IMR-90 (cell line): Measurements from ENCODE around the gene PLA2G4A. TPM values are rescaled to one million over a fixed set of nuclear protein-coding genes. Genes with fewer than 3 reads are reported as not detected.

Experiments
- ATAC-seq: fragments of 200-7000 bp; cut with Tn5 transposase; 2 replicates; pipeline ENCODE4 v1.9.1; 2020; ENCODE audit warnings: low read depth, mild to moderate bottlenecking, moderate library complexity
- BruUV-seq: library from RNA; stranded (reverse); fragments of 400-500 nt; replicated peaks from 2 replicates; lab custom pipeline; 2021; lab: Mats Ljungman, UMichigan
- CTCF ChIA-PET: fragments of 300-600 bp; formaldehyde crosslinking; extraction: SDS; loops from one replicate; lab custom pipeline; 2021; ENCODE audit warnings: antibody characterized with exemption; lab: Yijun Ruan, JAX
- POLR2A ChIA-PET: fragments of 300-600 bp; sonication (Branson Sonifier 250); formaldehyde crosslinking; loops from one replicate; lab custom pipeline; 2022; ENCODE audit warnings: antibody characterized with exemption; ENCODE audit not compliant: unreplicated experiment; lab: Charles Lee
- DNase-seq: peaks from one replicate; pipeline ENCODE4 v3.0.0; 2013
- H2AFZ ChIP-seq: replicated peaks from 2 replicates; pipeline ENCODE3; 2013; ENCODE audit warnings: low read length, mild to moderate bottlenecking; ENCODE audit not compliant: poor library complexity
- H2AK5ac ChIP-seq: 2 replicates; pipeline ENCODE4 v1.6.1; 2013; ENCODE audit warnings: low read depth, low read length, inconsistent platforms
- H2AK9ac ChIP-seq: replicated peaks from 2 replicates; pipeline ENCODE3; 2013; ENCODE audit warnings: mild to moderate bottlenecking, low read depth, low read length, moderate library complexity; ENCODE audit not compliant: poor library complexity
- H2BK120ac ChIP-seq: 2 replicates; pipeline ENCODE4 v1.6.1; 2013; ENCODE audit warnings: low read depth, low read length, inconsistent platforms
- H2BK15ac ChIP-seq: 3 replicates; pipeline ENCODE4 v1.6.1; 2013; ENCODE audit warnings: low read depth, low read length, inconsistent platforms
- H2BK20ac ChIP-seq: 2 replicates; pipeline ENCODE4 v1.6.1; 2013; ENCODE audit warnings: low read depth, mild to moderate bottlenecking, inconsistent platforms, low read length, moderate library complexity
- H2BK5ac ChIP-seq: 2 replicates; pipeline ENCODE4 v1.6.1; 2013; ENCODE audit warnings: mild to moderate bottlenecking, low read depth, low read length, inconsistent platforms; ENCODE audit not compliant: poor library complexity, severe bottlenecking
- H3K14ac ChIP-seq: replicated peaks from 2 replicates; pipeline ENCODE4 v1.6.1; 2013; ENCODE audit warnings: low read depth, low read length, inconsistent platforms
- H3K18ac ChIP-seq: 2 replicates; pipeline ENCODE4 v1.6.1; 2013; ENCODE audit warnings: low read depth, low read length, control low read depth
- H3K23ac ChIP-seq: 2 replicates; pipeline ENCODE4 v1.6.1; 2013; ENCODE audit warnings: low read depth, low read length, inconsistent platforms
- H3K27ac ChIP-seq: 2 replicates; pipeline ENCODE4 v1.5.1; 2013; ENCODE audit warnings: mild to moderate bottlenecking, control low read depth, low read length; ENCODE audit not compliant: insufficient read depth
- H3K27me3 ChIP-seq: 2 replicates; pipeline ENCODE4 v1.6.1; 2013; ENCODE audit warnings: low read length; ENCODE audit not compliant: control insufficient read depth, insufficient read depth
- H3K36me3 ChIP-seq: 2 replicates; pipeline ENCODE4 v1.6.1; 2013; ENCODE audit warnings: low read length, mixed read lengths; ENCODE audit not compliant: control insufficient read depth, insufficient read depth
- H3K4ac ChIP-seq: 2 replicates; pipeline ENCODE4 v1.6.1; 2013; ENCODE audit warnings: low read depth, low read length, inconsistent platforms
- H3K4me1 ChIP-seq: 2 replicates; pipeline ENCODE4 v1.6.1; 2013; ENCODE audit warnings: low read length, mixed read lengths; ENCODE audit not compliant: control insufficient read depth, insufficient read depth
- H3K4me2 ChIP-seq: 2 replicates; pipeline ENCODE4 v1.6.1; 2013; ENCODE audit warnings: low read depth, mild to moderate bottlenecking, control low read depth, low read length, moderate library complexity
- H3K4me3 ChIP-seq: 2 replicates; pipeline ENCODE4 v1.5.1; 2013; ENCODE audit warnings: low read depth, mild to moderate bottlenecking, control low read depth, low read length, moderate library complexity; ENCODE audit not compliant: insufficient read depth
- H3K56ac ChIP-seq: 2 replicates; pipeline ENCODE4 v1.6.1; 2013; ENCODE audit warnings: low read length, inconsistent platforms; ENCODE audit not compliant: insufficient read depth; ENCODE audit errors: extremely low read depth
- H3K79me1 ChIP-seq, 2 experiments: 2 replicates each; pipeline ENCODE4 v1.6.1; 2013; ENCODE audit warnings: low read length in 2 of 2, inconsistent platforms in 1 of 2, low read depth in 1 of 2
- H3K9ac ChIP-seq: 2 replicates; pipeline ENCODE4 v1.6.1; 2013; ENCODE audit warnings: low read depth, low read length, control low read depth
- H3K9me1 ChIP-seq: 2 replicates; pipeline ENCODE4 v1.6.1; 2013; ENCODE audit warnings: low read length, inconsistent platforms; ENCODE audit not compliant: insufficient read depth
- H3K9me3 ChIP-seq: 2 replicates; pipeline ENCODE4 v1.6.1; 2013; ENCODE audit warnings: low read length; ENCODE audit not compliant: control insufficient read depth, insufficient read depth
- H4K20me1 ChIP-seq: 2 replicates; pipeline ENCODE4 v1.6.1; 2013; ENCODE audit warnings: low read length, inconsistent platforms; ENCODE audit not compliant: insufficient read depth
- H4K5ac ChIP-seq: 2 replicates; pipeline ENCODE4 v1.6.1; 2013; ENCODE audit warnings: mild to moderate bottlenecking, low read depth, low read length, control low read depth
- H4K8ac ChIP-seq, 2 experiments: 2 replicates each; pipeline ENCODE4 v1.6.1; 2013; ENCODE audit warnings: low read depth in 2 of 2, low read length in 2 of 2, control low read depth in 1 of 2, inconsistent platforms in 1 of 2
- H4K91ac ChIP-seq: 2 replicates; pipeline ENCODE4 v1.6.1; 2013; ENCODE audit warnings: low read depth, low read length, inconsistent platforms; ENCODE audit not compliant: insufficient read depth
- CEBPB ChIP-seq: IDR thresholded peaks from 2 replicates; pipeline ENCODE4 v1.6.1; 2012; ENCODE audit warnings: low read depth, low read length, improper control_type of control experiment
- CHD1 ChIP-seq: IDR thresholded peaks from 2 replicates; pipeline ENCODE4 v1.6.1; 2012; ENCODE audit warnings: low read depth, low read length, improper control_type of control experiment
- FOS ChIP-seq: fragments of 150-350 bp; IDR thresholded peaks from 2 replicates; pipeline ENCODE4 v1.6.1; 2016; ENCODE audit warnings: low read depth, low read length
- MAZ ChIP-seq: IDR thresholded peaks from 2 replicates; pipeline ENCODE4 v1.6.1; 2012; ENCODE audit warnings: low read depth, mild to moderate bottlenecking, low read length, improper control_type of control experiment, moderate library complexity, borderline replicate concordance
- POLR2A ChIP-seq: IDR thresholded peaks from 2 replicates; pipeline ENCODE4 v1.6.1; 2012; ENCODE audit warnings: mild to moderate bottlenecking, low read depth, low read length
- RAD21 ChIP-seq: IDR thresholded peaks from 2 replicates; pipeline ENCODE4 v1.6.1; 2012; ENCODE audit warnings: low read length, improper control_type of control experiment
- RCOR1 ChIP-seq: IDR thresholded peaks from 2 replicates; pipeline ENCODE4 v1.6.1; 2012; ENCODE audit warnings: mild to moderate bottlenecking, low read length, improper control_type of control experiment; ENCODE audit not compliant: insufficient replicate concordance
- SMC3 ChIP-seq: fragments of 150-350 bp; IDR thresholded peaks from 2 replicates; pipeline ENCODE4 v1.6.1; 2016; ENCODE audit warnings: low read depth, mild to moderate bottlenecking, antibody characterized with exemption, low read length, moderate library complexity
- WGBS, 2 experiments: methylation state at CpG; one replicate each; pipeline versions ENCODE4 v1.1.5 to v1.1.7; 2013; ENCODE audit warnings: missing lambda C conversion rate in 2 of 2; ENCODE audit not compliant: insufficient read length in 1 of 2; ENCODE audit errors: extremely low coverage in 2 of 2; 5-methylcytosine and 5-hydroxymethylcytosine counted together
- dilution Hi-C: fragments of 300-500 bp; cut with HindIII; formaldehyde crosslinking; loops from one replicate; pipeline ENCODE4 v1.14.3; 2018; ENCODE audit warnings: low sequenced_read_pairs; ENCODE audit not compliant: unreplicated experiment
- in situ Hi-C: fragments of 300-500 bp; cut with MboI; formaldehyde crosslinking; loops from 3 replicates; pipeline ENCODE4 v1.14.3; 2019; ENCODE audit warnings: low sequenced_read_pairs, inconsistent platforms, mixed read lengths
- intact Hi-C: fragments of 100-400 bp; cut with micrococcal nuclease; formaldehyde crosslinking; loops from 2 replicates; pipeline ENCODE4 v1.10.0; 2022
- polyA plus RNA-seq, 3 experiments: library from polyadenylated mRNA; depleted of rRNA; stranded (reverse); fragments of >200 nt; gene quantifications; 2 replicates each; pipeline ENCODE4 v1.2.3, GENCODE V29; 2012; ENCODE audit warnings: low replicate concordance in 1 of 3
- total RNA-seq: library from RNA; depleted of rRNA; stranded (reverse); fragments of >200 nt; gene quantifications from 2 replicates; pipeline ENCODE4 v1.2.3, GENCODE V29; 2012

The PLA2G4A gene
- total and polyA plus RNA-seq, 2 of the 4 experiments (the other 2 are of a cell fraction), result 1.6 to 3.8 TPM

- H3K9ac ChIP-seq, result no peak overlapping the region
- peak overlapping the region; percentile 82; the same call in 1 of the 2 replicates for H3K4ac ChIP-seq
- no peak overlapping the region; the same call in 1 of the 2 replicates for H3K14ac ChIP-seq
- H2BK20ac ChIP-seq, result peak overlapping the region; percentile 55; the same call in 1 of the 2 replicates
- H3K27me3 ChIP-seq, result no peaks in the 10 kb centered on the region
- CTCF ChIA-PET, result interaction anchor here (0.6 to 0.7 kb wide), 4 partner anchors 83 to 518 kb away, joined by 3 to 5 read pairs (median 3); no protein-coding TSS in a partner anchor
- H3K23ac ChIP-seq, result peak overlapping the region; percentile 14; the same call in 1 of the 2 replicates
- H2BK5ac ChIP-seq, result peak overlapping the region; percentile 56
- dilution Hi-C loops (loop anchor here (25.0 kb wide), 1 partner anchor 371 kb away; no protein-coding TSS in a partner anchor), in situ Hi-C loops (loop anchor here (10.0 kb wide), 1 partner anchor 299 kb away; the partner anchor contains the start of gene PTGS2), intact Hi-C loops (loop anchor here (5.0 kb wide), 2 partner anchors 156 to 171 kb away; partner anchors contain the start of gene PLA2G4A)
- peak overlapping the region; percentile 30 for H4K91ac ChIP-seq
- H3K9me1 ChIP-seq, result no peaks in the 10 kb centered on the region
- peak overlapping the region; percentile 38 to 52; a peak in 3 of 4 replicates for H4K8ac ChIP-seq
- POLR2A ChIA-PET, result no interaction called here
- H3K9me3 ChIP-seq, result no peaks in the 10 kb centered on the region
- no peak overlapping the region for H2AFZ ChIP-seq
- no peak overlapping the region for H3K56ac ChIP-seq
- peak; percentile 79 for ATAC-seq
- peak overlapping the region; percentile 66 for H4K5ac ChIP-seq
- H2AK5ac ChIP-seq, result no peak overlapping the region
- TF ChIP-seq RCOR1 (peak; percentile 20), CEBPB (peak; percentile 94), MAZ (peak; percentile 13; the same call in 1 of the 2 replicates), SMC3 (peak; percentile 20; the same call in 1 of the 2 replicates), RAD21 (peak; percentile 2; the same call in 1 of the 2 replicates), POLR2A (no peak), CHD1 (no peak), FOS (peak; percentile 47)
- H3K36me3 ChIP-seq, result no peaks in the 10 kb centered on the region
- DNase-seq, result peak; percentile 98
- no peak overlapping the region for H3K4me3 ChIP-seq
- no peak overlapping the region for H2AK9ac ChIP-seq
- H3K79me1 ChIP-seq, result no peaks in the 10 kb centered on the region
- no peaks in the 10 kb centered on the region for H4K20me1 ChIP-seq
- H3K4me2 ChIP-seq, result peak overlapping the region; percentile 1; the same call in 1 of the 2 replicates
- WGBS, 2 experiments, result 50% methylated on average over 1 of the region's 4 CpGs; no CpG with 5 or more reads in 1 of the 2 experiments
- H3K4me1 ChIP-seq, result peaks cover 6% of the 10 kb centered on the region
- H3K27ac ChIP-seq, result peak overlapping the region; percentile 89
- peak overlapping the region; percentile 69; the same call in 1 of the 3 replicates for H2BK15ac ChIP-seq
- BruUV-seq, result no TSS peak
- peak overlapping the region; percentile 68; the same call in 1 of the 2 replicates for H2BK120ac ChIP-seq
- H3K18ac ChIP-seq, result peak overlapping the region; percentile 73; the same call in 1 of the 2 replicates
Observed at GRCh38 chr1:186983327-186983726, 154.6 kb downstream of the PLA2G4A start.
